GM10266 (cell line): Measurements from ENCODE around the gene SH2D5.

ENCODE experiments used
- DNase-seq: peaks from one replicate; pipeline ENCODE4 v3.0.0; 2012; ENCODE audit errors: extremely low spot score
- TF ChIP-seq, protein P1 (sequence below): IDR thresholded peaks from 2 replicates; pipeline ENCODE4 v1.5.1; 2012; ENCODE audit warnings: mild to moderate bottlenecking, low read depth; ENCODE audit not compliant: control insufficient read depth, insufficient read depth; ENCODE audit errors: missing control alignments

The SH2D5 gene

GRCh38 chr1:20686883-20687725 is 45.4 kb downstream of the SH2D5 start:
- no peak for DNase-seq
- TF ChIP-seq, protein P1, sequence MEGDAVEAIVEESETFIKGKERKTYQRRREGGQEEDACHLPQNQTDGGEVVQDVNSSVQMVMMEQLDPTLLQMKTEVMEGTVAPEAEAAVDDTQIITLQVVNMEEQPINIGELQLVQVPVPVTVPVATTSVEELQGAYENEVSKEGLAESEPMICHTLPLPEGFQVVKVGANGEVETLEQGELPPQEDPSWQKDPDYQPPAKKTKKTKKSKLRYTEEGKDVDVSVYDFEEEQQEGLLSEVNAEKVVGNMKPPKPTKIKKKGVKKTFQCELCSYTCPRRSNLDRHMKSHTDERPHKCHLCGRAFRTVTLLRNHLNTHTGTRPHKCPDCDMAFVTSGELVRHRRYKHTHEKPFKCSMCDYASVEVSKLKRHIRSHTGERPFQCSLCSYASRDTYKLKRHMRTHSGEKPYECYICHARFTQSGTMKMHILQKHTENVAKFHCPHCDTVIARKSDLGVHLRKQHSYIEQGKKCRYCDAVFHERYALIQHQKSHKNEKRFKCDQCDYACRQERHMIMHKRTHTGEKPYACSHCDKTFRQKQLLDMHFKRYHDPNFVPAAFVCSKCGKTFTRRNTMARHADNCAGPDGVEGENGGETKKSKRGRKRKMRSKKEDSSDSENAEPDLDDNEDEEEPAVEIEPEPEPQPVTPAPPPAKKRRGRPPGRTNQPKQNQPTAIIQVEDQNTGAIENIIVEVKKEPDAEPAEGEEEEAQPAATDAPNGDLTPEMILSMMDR = no peak

- DNase-seq = no peak
- TF ChIP-seq, protein P1 = no peak
These were observed 46.8 kb downstream of the SH2D5 start for GRCh38 chr1:20685741-20686140.

DNA sequence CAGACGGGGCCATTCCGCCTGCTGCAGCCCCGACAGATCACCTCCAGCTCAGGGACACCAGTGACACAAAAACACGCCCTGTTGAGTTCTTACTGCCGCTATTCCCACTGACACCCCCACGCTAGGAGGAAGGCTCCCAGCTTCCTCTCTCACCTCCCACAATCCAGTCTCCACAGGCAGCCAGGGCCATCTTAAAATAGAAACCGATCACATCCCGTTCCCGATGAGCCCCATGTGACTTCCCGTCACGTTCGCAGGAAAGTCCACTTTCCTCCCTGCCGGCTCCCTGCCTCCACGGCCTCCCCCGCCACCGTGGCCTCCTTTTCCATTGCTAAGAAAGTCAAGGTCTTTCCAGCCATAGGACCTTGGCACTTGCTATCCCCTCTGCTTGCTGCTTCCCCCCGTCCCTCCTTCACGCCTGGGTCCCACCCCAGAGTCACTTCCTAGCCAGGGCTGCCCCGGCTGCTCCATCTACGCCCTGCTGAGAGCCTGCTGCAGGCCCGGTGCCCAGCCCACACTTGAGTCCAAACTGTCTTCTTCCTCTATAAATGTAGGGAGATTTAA is 47.3 kb downstream of the SH2D5 start:
- TF ChIP-seq, protein P1 = no peak
- no peak for DNase-seq

- TF ChIP-seq, protein P1 = no peak
- DNase-seq = no peak
These were observed 47.9 kb downstream of the SH2D5 start for GRCh38 chr1:20684651-20685050.

DNA sequence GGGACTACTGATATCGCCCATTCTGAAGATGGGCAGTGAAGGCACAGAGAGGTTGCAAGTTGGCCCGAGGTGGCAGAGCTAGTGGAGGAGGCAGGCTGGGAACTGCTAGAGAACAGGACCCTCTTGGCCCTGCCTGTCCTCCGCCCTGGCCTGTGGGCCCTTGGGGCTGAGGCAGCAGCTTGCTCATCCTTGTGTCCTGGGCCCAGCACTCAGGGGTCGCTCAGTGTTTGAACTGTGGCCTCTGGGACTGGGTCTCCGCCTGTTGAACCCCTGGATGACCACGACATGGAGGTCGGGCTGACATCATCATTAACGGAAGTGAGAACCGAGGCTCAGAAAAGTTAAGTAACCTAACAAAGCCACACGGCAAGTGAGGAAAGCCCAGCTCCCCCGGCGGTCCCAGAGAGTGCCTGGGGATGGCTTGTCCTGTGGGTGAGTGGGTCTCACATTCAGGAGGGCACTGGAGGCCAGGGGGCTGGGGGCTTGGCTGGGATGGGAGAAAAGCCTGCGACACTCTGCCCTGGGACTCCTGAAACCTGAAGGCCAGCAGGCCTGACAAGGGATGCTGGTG is 48.4 kb downstream of the SH2D5 start:
- DNase-seq = no peak
- TF ChIP-seq, protein P1 = no peak

- TF ChIP-seq, protein P1 = no peak
- no peak for DNase-seq
These were observed 48.9 kb downstream of the SH2D5 start for GRCh38 chr1:20683614-20684013.
